HFFc6 (cell line): Measurements from ENCODE around the gene DUSP9. TPM values are rescaled to one million over a fixed set of nuclear protein-coding genes. Genes with fewer than 3 reads are reported as not detected.

ENCODE experiments used
- DNase-seq: peaks from one replicate; pipeline ENCODE4 v3.0.0-alpha.2; 2018
- H3K27ac Mint-ChIP-seq: 2 replicates; pipeline ENCODE4 v1.8.0; 2020; ENCODE audit warnings: mild to moderate bottlenecking, mixed read lengths
- H3K27me3 Mint-ChIP-seq: 2 replicates; pipeline ENCODE4 v1.8.0; 2021; ENCODE audit warnings: mild to moderate bottlenecking, moderate library complexity, mixed read lengths; ENCODE audit not compliant: insufficient read depth
- H3K36me3 Mint-ChIP-seq: 2 replicates; pipeline ENCODE4 v1.8.0; 2021; ENCODE audit warnings: low read depth, mixed read lengths
- H3K4me1 Mint-ChIP-seq: 2 replicates; pipeline ENCODE4 v1.8.0; 2020; ENCODE audit warnings: low read depth, mixed read lengths
- H3K4me3 Mint-ChIP-seq: 2 replicates; pipeline ENCODE4 v1.8.0; 2020; ENCODE audit warnings: mild to moderate bottlenecking, moderate library complexity, mixed read lengths
- H3K9me3 Mint-ChIP-seq: 2 replicates; pipeline ENCODE4 v1.8.0; 2020; ENCODE audit warnings: mild to moderate bottlenecking, mixed read lengths
- CTCF ChIP-seq: fragments of 200-600 bp; sonication (generic); IDR thresholded peaks from 2 replicates; pipeline ENCODE4 v1.5.0; 2021; ENCODE audit warnings: antibody characterized with exemption, mild to moderate bottlenecking
- total RNA-seq, 6 experiments: library from RNA; stranded (reverse); fragmentation: NEBNext Ultra II Directional; extraction: Animal tissue kit (Norgen Biotek cat#: 25700); gene quantifications; 2 replicates in 1 of 6; 3 replicates in 5 of 6; pipeline ENCODE4 v1.2.3, GENCODE V29; 2021

Gene DUSP9
- total RNA-seq, 6 experiments from 2014 or later = not detected

- H3K4me3 Mint-ChIP-seq = no peak overlapping the region
- DNase-seq = no peak
- no peak overlapping the region for H3K27ac Mint-ChIP-seq
- no peaks in the 10 kb centered on the region for H3K36me3 Mint-ChIP-seq
- H3K4me1 Mint-ChIP-seq = no peaks in the 10 kb centered on the region
- no peak for TF ChIP-seq CTCF
- H3K27me3 Mint-ChIP-seq = peaks cover 6% of the 10 kb centered on the region
- no peaks in the 10 kb centered on the region for H3K9me3 Mint-ChIP-seq
These were observed 4.0 kb downstream of the DUSP9 start for GRCh38 chrX:153650959-153651358.

DNA sequence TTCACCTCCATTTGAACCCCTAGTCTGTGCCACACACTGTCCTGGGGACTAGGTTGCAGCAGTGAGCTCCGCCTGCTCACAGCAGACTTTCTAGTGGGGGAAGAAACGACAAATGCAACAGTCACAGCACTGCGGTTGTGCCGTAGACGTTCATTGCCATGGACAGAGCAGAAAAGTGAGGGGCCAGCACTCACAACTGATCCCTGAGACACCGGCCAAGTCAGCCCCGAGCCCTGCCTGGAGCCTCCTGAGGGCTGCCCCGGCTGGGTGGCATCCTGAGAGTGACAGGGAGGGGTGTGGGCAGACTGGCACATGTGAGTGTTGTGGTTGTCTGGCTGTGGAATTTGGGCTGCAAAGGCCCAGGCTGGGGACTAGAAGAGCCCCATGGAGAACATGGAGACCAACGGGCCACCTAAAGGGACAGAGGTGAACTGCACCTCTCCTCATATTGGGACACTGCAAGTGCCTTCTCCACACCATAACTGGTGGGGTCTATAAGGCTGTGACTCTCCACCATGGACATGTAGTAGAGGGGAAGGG, 4.6 kb downstream of the DUSP9 start:
- H3K9me3 Mint-ChIP-seq = no peaks in the 10 kb centered on the region
- no peak overlapping the region for H3K4me3 Mint-ChIP-seq
- H3K27ac Mint-ChIP-seq = no peak overlapping the region
- 0 out of 2 replicates have a peak, but pooled peaks cover 3% of the 10 kb centered on the region for H3K27me3 Mint-ChIP-seq
- no peak for DNase-seq
- TF ChIP-seq CTCF = peak; percentile 56
- no peaks in the 10 kb centered on the region for H3K36me3 Mint-ChIP-seq
- H3K4me1 Mint-ChIP-seq = no peaks in the 10 kb centered on the region

DNA sequence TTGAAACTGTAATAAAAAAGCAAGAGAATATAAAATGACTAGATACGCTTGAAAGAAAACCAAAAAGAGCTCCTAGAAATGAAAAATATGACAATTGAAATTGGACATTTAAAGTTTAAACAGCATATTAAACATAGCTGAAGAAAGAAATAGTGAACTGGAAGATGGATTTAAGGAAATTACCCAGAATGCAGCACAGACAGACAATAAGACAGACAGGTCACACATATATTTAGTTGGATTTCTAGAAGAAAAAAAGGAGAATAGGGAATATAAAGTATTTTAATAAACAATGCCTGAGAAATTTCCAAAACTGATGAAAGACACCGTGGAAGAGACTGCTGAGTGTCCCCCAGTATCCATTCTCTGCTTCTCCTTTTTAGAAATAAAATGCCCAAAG, 6.6 kb downstream of the DUSP9 start:
- H3K9me3 Mint-ChIP-seq = no peaks in the 10 kb centered on the region
- no peak overlapping the region for H3K27ac Mint-ChIP-seq

DNA sequence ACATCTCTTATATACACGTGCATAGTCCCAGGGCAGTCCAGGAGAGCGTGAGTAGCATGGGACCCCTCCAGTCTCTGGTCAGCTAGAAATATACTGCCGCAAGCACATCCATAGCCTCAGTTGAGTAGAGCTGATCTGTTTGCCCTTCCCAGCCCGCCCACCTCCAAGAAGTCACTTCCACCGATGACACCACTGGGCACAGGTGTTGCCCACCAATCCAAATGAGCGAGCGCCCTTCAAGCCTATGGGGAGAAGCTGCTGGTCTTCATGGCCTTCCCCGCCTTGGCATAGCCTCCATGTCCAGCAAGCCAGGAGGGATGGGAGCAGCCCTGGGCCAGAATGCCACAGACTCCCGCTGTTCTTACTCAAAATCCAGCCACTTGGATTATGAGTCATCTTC, 10.2 kb downstream of the DUSP9 start:
- Mint-ChIP-seq H3K27me3 (peaks cover 13% of the 10 kb centered on the region), H3K36me3 (no peaks in the 10 kb centered on the region), H3K4me1 (no peaks in the 10 kb centered on the region), H3K27ac (no peak overlapping the region), H3K4me3 (no peak overlapping the region), H3K9me3 (no peaks in the 10 kb centered on the region)
- TF ChIP-seq CTCF = no peak
- DNase-seq = no peak

More for the DNA sequence above, 6.6 kb downstream of the DUSP9 start:
- no peak for DNase-seq
- H3K36me3 Mint-ChIP-seq = no peaks in the 10 kb centered on the region
- no peak for TF ChIP-seq CTCF
- no peaks in the 10 kb centered on the region for H3K4me1 Mint-ChIP-seq
- H3K27me3 Mint-ChIP-seq = 0 out of 2 replicates have a peak, but pooled peaks cover 3% of the 10 kb centered on the region
- H3K4me3 Mint-ChIP-seq = no peak overlapping the region

DNA sequence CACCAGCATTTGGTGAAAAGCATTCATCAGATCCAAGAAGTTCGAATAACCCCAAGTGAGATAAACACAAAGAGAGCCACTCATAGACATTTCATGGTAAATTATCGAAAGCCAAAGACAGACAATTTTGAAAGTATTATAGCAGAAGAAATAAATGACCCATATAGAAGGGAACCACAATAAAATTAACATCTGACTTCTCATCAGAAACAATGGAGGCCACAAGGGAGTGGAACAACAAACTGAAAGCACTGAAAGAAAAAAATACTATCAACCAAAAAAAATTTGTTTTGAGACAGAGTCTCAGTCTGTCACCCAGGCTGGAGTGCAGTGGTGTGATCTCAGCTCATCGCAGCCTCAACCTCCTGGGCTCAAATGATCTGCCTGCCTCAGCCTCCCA, 12.3 kb downstream of the DUSP9 start:
- H3K4me1 Mint-ChIP-seq = no peaks in the 10 kb centered on the region; the same call in 1 of the 2 replicates
- H3K36me3 Mint-ChIP-seq = no peaks in the 10 kb centered on the region
- no peak for DNase-seq
- no peaks in the 10 kb centered on the region for H3K9me3 Mint-ChIP-seq
- no peak overlapping the region for H3K4me3 Mint-ChIP-seq
- H3K27me3 Mint-ChIP-seq = peaks cover 23% of the 10 kb centered on the region
- TF ChIP-seq CTCF = no peak
- no peak overlapping the region for H3K27ac Mint-ChIP-seq

DNA sequence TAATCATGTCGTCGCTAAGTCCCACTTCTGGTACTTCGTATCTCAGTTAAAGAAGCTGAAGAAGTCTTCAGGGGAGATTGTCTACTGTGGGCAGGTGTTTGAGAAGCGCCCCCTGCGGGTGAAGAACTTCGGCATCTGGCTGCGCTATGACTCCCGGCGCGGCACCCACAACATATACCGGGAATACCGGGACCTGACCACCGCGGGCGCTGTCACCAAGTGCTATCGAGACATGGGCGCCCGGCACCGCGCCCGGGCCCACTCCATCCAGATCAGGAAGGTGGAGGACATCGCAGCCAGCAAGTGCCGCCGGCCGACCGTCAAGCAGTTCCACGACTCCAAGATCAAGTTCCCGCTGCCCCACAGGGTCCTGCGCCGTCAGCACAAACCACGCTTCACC, 15.3 kb downstream of the DUSP9 start:
- Mint-ChIP-seq H3K4me1 (no peaks in the 10 kb centered on the region; the same call in 1 of the 2 replicates), H3K27me3 (peaks cover 26% of the 10 kb centered on the region), H3K27ac (no peak overlapping the region), H3K9me3 (no peaks in the 10 kb centered on the region), H3K4me3 (peak overlapping the region; percentile 45), H3K36me3 (no peaks in the 10 kb centered on the region)
- DNase-seq = no peak
- TF ChIP-seq CTCF = peak; percentile 73
